ENCODE measurements around the gene BCDIN3D.

Gene BCDIN3D

GRCh38 chr12:49796606-49797448, 46.1 kb downstream of the BCDIN3D start:
- Histone ChIP-seq H3K4me3 (ENCODE audit: low read length) (no peak overlapping the region), H3K27me3 (ENCODE audit: control insufficient read depth, low read length) (no peaks in the 10 kb centered on the region), H3K27ac (ENCODE audit: low read depth, low read length) (no peak overlapping the region), H3K9me3 (ENCODE audit: control insufficient read depth, insufficient read depth, low read length) (no peaks in the 10 kb centered on the region), H3K9me2 (replicated peaks; ENCODE audit: control insufficient read depth, low read length) (no peaks in the 10 kb centered on the region), H3K4me2 (ENCODE audit: low read length) (no peak overlapping the region), H3K79me2 (ENCODE audit: control insufficient read depth, low read length) (no peaks in the 10 kb centered on the region), H3K4me1 (ENCODE audit: control insufficient read depth, low read length) (no peaks in the 10 kb centered on the region), H4K20me1 (ENCODE audit: control insufficient read depth, insufficient read depth, low read depth, low read length) (no peaks in the 10 kb centered on the region), H3F3A (ENCODE audit: control insufficient read depth, insufficient read depth) (no peaks in the 10 kb centered on the region), H3K36me3 (ENCODE audit: control insufficient read depth, low read length) (peaks cover 5% of the 10 kb centered on the region; the same call in 1 of the 2 replicates)
- TF ChIP-seq, protein P1, sequence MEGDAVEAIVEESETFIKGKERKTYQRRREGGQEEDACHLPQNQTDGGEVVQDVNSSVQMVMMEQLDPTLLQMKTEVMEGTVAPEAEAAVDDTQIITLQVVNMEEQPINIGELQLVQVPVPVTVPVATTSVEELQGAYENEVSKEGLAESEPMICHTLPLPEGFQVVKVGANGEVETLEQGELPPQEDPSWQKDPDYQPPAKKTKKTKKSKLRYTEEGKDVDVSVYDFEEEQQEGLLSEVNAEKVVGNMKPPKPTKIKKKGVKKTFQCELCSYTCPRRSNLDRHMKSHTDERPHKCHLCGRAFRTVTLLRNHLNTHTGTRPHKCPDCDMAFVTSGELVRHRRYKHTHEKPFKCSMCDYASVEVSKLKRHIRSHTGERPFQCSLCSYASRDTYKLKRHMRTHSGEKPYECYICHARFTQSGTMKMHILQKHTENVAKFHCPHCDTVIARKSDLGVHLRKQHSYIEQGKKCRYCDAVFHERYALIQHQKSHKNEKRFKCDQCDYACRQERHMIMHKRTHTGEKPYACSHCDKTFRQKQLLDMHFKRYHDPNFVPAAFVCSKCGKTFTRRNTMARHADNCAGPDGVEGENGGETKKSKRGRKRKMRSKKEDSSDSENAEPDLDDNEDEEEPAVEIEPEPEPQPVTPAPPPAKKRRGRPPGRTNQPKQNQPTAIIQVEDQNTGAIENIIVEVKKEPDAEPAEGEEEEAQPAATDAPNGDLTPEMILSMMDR (IDR thresholded peaks at IDR 0.05; ENCODE audit: low read depth, low read length, poor library complexity, severe bottlenecking) = no peak
- TF ChIP-seq EZH2phosphoT487 (IDR thresholded peaks at IDR 0.05; ENCODE audit: borderline replicate concordance, low read length) = no peak

DNA sequence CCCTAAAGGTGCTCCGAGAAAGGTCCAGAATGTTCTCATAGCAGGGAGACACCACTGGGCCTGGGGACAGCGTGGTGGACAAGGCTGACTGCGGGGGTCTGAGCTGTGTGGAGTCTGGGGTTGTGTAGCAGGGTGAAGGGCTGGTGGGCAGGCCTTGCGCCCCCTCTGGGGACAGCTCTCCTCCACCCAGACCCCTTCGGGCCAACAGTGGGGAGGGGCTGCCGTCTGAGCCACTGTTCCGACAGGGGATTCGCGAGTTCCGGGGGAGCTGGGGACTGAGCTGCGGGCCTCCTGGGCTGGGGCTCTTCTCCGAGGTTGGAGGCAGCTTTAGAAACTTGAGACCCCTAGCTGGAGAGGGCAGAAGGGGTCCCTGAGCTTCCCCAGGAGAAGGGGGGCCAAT, 46.8 kb downstream of the BCDIN3D start:
- H4K20me1 ChIP-seq (ENCODE audit: control insufficient read depth, insufficient read depth, low read depth, low read length) = no peaks in the 10 kb centered on the region
- no peaks in the 10 kb centered on the region for H3F3A ChIP-seq (ENCODE audit: control insufficient read depth, insufficient read depth)
- no peak overlapping the region for H3K4me3 ChIP-seq (ENCODE audit: low read length)
- H3K9me3 ChIP-seq (ENCODE audit: control insufficient read depth, insufficient read depth, low read length) = no peaks in the 10 kb centered on the region
- H3K9me2 ChIP-seq (replicated peaks; ENCODE audit: control insufficient read depth, low read length) = no peaks in the 10 kb centered on the region
- TF ChIP-seq, protein P1 (IDR thresholded peaks at IDR 0.05; ENCODE audit: low read depth, low read length, poor library complexity, severe bottlenecking) = no peak
- TF ChIP-seq EZH2phosphoT487 (IDR thresholded peaks at IDR 0.05; ENCODE audit: borderline replicate concordance, low read length) = no peak
- no peaks in the 10 kb centered on the region for H3K79me2 ChIP-seq (ENCODE audit: control insufficient read depth, low read length)
- no peak overlapping the region for H3K4me2 ChIP-seq (ENCODE audit: low read length)
- no peak overlapping the region for H3K27ac ChIP-seq (ENCODE audit: low read depth, low read length)
- no peaks in the 10 kb centered on the region for H3K4me1 ChIP-seq (ENCODE audit: control insufficient read depth, low read length)
- peaks cover 5% of the 10 kb centered on the region; the same call in 1 of the 2 replicates for H3K36me3 ChIP-seq (ENCODE audit: control insufficient read depth, low read length)
- H3K27me3 ChIP-seq (ENCODE audit: control insufficient read depth, low read length) = no peaks in the 10 kb centered on the region

DNA sequence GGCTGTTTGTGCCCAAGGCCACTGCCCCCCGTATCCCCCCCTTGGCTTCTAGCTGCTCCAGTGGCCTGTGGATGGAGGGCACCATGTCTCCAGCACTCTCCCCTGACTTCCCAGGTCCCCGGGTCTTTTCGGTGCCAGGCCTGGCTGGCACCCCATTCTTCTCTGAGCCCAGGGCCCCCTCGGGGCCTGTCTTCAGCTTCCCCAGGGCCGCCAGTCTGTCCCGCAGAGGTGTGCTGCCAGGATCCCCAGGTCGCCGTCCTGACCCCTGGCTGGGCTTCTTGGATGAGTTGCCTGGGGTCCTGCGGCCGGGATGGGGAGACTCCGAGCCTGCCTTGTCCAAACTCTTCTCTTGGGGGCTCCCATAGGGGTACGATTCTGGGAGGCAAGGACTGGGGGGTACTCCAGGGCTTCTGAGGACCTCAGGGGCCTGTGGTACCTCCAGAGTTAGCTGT, 47.2 kb downstream of the BCDIN3D start:
- Histone ChIP-seq H4K20me1 (ENCODE audit: control insufficient read depth, insufficient read depth, low read depth, low read length) (no peaks in the 10 kb centered on the region), H3K27ac (ENCODE audit: low read depth, low read length) (no peak overlapping the region), H3K4me2 (ENCODE audit: low read length) (no peak overlapping the region), H3K36me3 (ENCODE audit: control insufficient read depth, low read length) (peaks cover 5% of the 10 kb centered on the region; the same call in 1 of the 2 replicates), H3K9me3 (ENCODE audit: control insufficient read depth, insufficient read depth, low read length) (no peaks in the 10 kb centered on the region), H3K9me2 (replicated peaks; ENCODE audit: control insufficient read depth, low read length) (no peaks in the 10 kb centered on the region), H3F3A (ENCODE audit: control insufficient read depth, insufficient read depth) (no peaks in the 10 kb centered on the region), H3K4me1 (ENCODE audit: control insufficient read depth, low read length) (no peaks in the 10 kb centered on the region), H3K79me2 (ENCODE audit: control insufficient read depth, low read length) (no peaks in the 10 kb centered on the region), H3K27me3 (ENCODE audit: control insufficient read depth, low read length) (no peaks in the 10 kb centered on the region), H3K4me3 (ENCODE audit: low read length) (no peak overlapping the region)
- TF ChIP-seq, protein P1 (IDR thresholded peaks at IDR 0.05; ENCODE audit: low read depth, low read length, poor library complexity, severe bottlenecking) = no peak
- no peak for TF ChIP-seq EZH2phosphoT487 (IDR thresholded peaks at IDR 0.05; ENCODE audit: borderline replicate concordance, low read length)

Data from DOHH2 (cell line).